Caco-2 (cell line): ENCODE measurements around the gene GPR68. TPM values are rescaled to one million over a fixed set of nuclear protein-coding genes. Genes with fewer than 3 reads are reported as not detected.

Source experiments
- BruUV-seq: library from RNA; stranded (reverse); fragments of 400-500 nt; replicated peaks from 2 replicates; lab custom pipeline; 2021; lab: Mats Ljungman, UMichigan
- CTCF ChIA-PET: fragments of 300-600 bp; sonication (Branson Sonifier 250); formaldehyde crosslinking; loops from one replicate; lab custom pipeline; 2022; ENCODE audit warnings: antibody characterized with exemption; lab: Charles Lee
- POLR2A ChIA-PET: fragments of 300-600 bp; sonication (Branson Sonifier 250); formaldehyde crosslinking; loops from one replicate; lab custom pipeline; 2022; ENCODE audit warnings: antibody characterized with exemption; lab: Charles Lee
- DNase-seq, 2 experiments: peaks; one replicate each; pipeline versions ENCODE4 v3.0.0 to v3.0.0-alpha.2; 2020 to 2022
- H3K27me3 ChIP-seq: replicated peaks from 2 replicates; pipeline ENCODE4 v1.6.0; 2011; ENCODE audit warnings: low read length; ENCODE audit not compliant: control insufficient read depth, insufficient read depth
- H3K36me3 ChIP-seq: 2 replicates; pipeline ENCODE4 v1.5.1; 2011; ENCODE audit warnings: low read length; ENCODE audit not compliant: control insufficient read depth, insufficient read depth
- H3K4me1 ChIP-seq: fragments of 250-450 bp; sonication (Bioruptor Pico); 2 replicates; pipeline ENCODE4 v1.5.1; 2020; ENCODE audit warnings: mild to moderate bottlenecking
- H3K4me3 ChIP-seq: 2 replicates; pipeline ENCODE4 v1.5.1; 2011; ENCODE audit warnings: low read depth, mild to moderate bottlenecking, control low read depth, low read length
- H3K9me3 ChIP-seq: fragments of 250-450 bp; sonication (Bioruptor Pico); 2 replicates; pipeline ENCODE4 v1.5.1; 2020; ENCODE audit warnings: mild to moderate bottlenecking, moderate library complexity
- H3K27ac Mint-ChIP-seq: one replicate; pipeline ENCODE4 v1.8.0; 2022; ENCODE audit warnings: mixed read lengths; ENCODE audit not compliant: unreplicated experiment
- H3K27me3 Mint-ChIP-seq: one replicate; pipeline ENCODE4 v1.8.0; 2022; ENCODE audit warnings: mixed read lengths; ENCODE audit not compliant: insufficient read depth, unreplicated experiment
- H3K36me3 Mint-ChIP-seq: one replicate; pipeline ENCODE4 v1.8.0; 2022; ENCODE audit warnings: mild to moderate bottlenecking, mixed read lengths; ENCODE audit not compliant: insufficient read depth, unreplicated experiment
- H3K4me1 Mint-ChIP-seq: one replicate; pipeline ENCODE4 v1.8.0; 2022; ENCODE audit warnings: low read depth, mixed read lengths; ENCODE audit not compliant: unreplicated experiment
- H3K4me3 Mint-ChIP-seq: one replicate; pipeline ENCODE4 v1.8.0; 2022; ENCODE audit warnings: mild to moderate bottlenecking, moderate library complexity, mixed read lengths; ENCODE audit not compliant: unreplicated experiment
- H3K9me3 Mint-ChIP-seq: one replicate; pipeline ENCODE4 v1.8.0; 2022; ENCODE audit warnings: mixed read lengths; ENCODE audit not compliant: unreplicated experiment
- CTCF ChIP-seq, 2 experiments: fragments of 200-600 bp in 1 of 2; IDR thresholded peaks; 1 replicate in 1 of 2; 2 replicates in 1 of 2; pipeline versions ENCODE4 v1.5.1 to v1.8.0; 2011 to 2022; ENCODE audit warnings: antibody characterized with exemption in 1 of 2, control low read depth in 1 of 2, inconsistent platforms in 1 of 2, low read depth in 1 of 2, low read length in 1 of 2, mild to moderate bottlenecking in 1 of 2, moderate library complexity in 1 of 2; ENCODE audit not compliant: insufficient read depth in 1 of 2, severe bottlenecking in 1 of 2, unreplicated experiment in 1 of 2
- intact Hi-C: fragments of 100-400 bp; cut with micrococcal nuclease; formaldehyde crosslinking; loops from one replicate; pipeline ENCODE4 v1.10.0; 2022; ENCODE audit not compliant: unreplicated experiment
- total RNA-seq: library from RNA; stranded (reverse); gene quantifications from 2 replicates; pipeline ENCODE4 v1.2.3, GENCODE V29; 2022

Gene GPR68
- total RNA-seq, 1 experiment from 2014 or later = 0.14 TPM

GRCh38 chr14:91197631-91198030 lies 46.9 kb downstream of the GPR68 start:
- Histone ChIP-seq H3K4me3 (no peak overlapping the region), H3K36me3 (no peaks in the 10 kb centered on the region), H3K27me3 (no peaks in the 10 kb centered on the region), H3K9me3 (no peaks in the 10 kb centered on the region), H3K4me1 (no peaks in the 10 kb centered on the region)
- DNase-seq = no peak
- no peaks in the 10 kb centered on the region for H3K4me1 Mint-ChIP-seq
- no peak overlapping the region for H3K4me3 Mint-ChIP-seq
- intact Hi-C loops = no loop called here
- H3K36me3 Mint-ChIP-seq = peaks cover 48% of the 10 kb centered on the region
- H3K9me3 Mint-ChIP-seq = peaks cover 9% of the 10 kb centered on the region
- CTCF ChIA-PET = no interaction called here
- no peaks in the 10 kb centered on the region for H3K27me3 Mint-ChIP-seq
- TF ChIP-seq CTCF (IDR thresholded peaks at IDR 0.05; ENCODE audit: insufficient read depth in 1 of 2, low read depth in 1 of 2, low read length in 1 of 2, severe bottlenecking in 1 of 2, unreplicated experiment in 1 of 2) = no peak
- POLR2A ChIA-PET = no interaction called here
- H3K27ac Mint-ChIP-seq = no peak overlapping the region
- no TSS peak for BruUV-seq

GRCh38 chr14:91195881-91196280 lies 48.6 kb downstream of the GPR68 start:
- ChIA-PET POLR2A (no interaction called here), CTCF (interaction anchor here (0.6 kb wide), 1 partner anchor 57 kb away, joined by 3 read pairs; no protein-coding TSS in a partner anchor)
- BruUV-seq = no TSS peak
- no peaks in the 10 kb centered on the region for H3K4me1 Mint-ChIP-seq
- no peak for DNase-seq
- TF ChIP-seq CTCF (IDR thresholded peaks at IDR 0.05; ENCODE audit: insufficient read depth in 1 of 2, low read depth in 1 of 2, low read length in 1 of 2, severe bottlenecking in 1 of 2, unreplicated experiment in 1 of 2) = no peak
- Histone ChIP-seq H3K27me3 (no peaks in the 10 kb centered on the region), H3K4me1 (no peaks in the 10 kb centered on the region), H3K9me3 (no peaks in the 10 kb centered on the region), H3K36me3 (no peaks in the 10 kb centered on the region), H3K4me3 (no peak overlapping the region)
- no peak overlapping the region for H3K4me3 Mint-ChIP-seq
- H3K27ac Mint-ChIP-seq = no peak overlapping the region
- intact Hi-C loops = no loop called here
- H3K9me3 Mint-ChIP-seq = peaks cover 7% of the 10 kb centered on the region
- peaks cover 60% of the 10 kb centered on the region for H3K36me3 Mint-ChIP-seq
- no peaks in the 10 kb centered on the region for H3K27me3 Mint-ChIP-seq

GRCh38 chr14:91193069-91193468 lies 51.4 kb downstream of the GPR68 start:
- no TSS peak for BruUV-seq
- H3K36me3 ChIP-seq = no peaks in the 10 kb centered on the region; the same call in 1 of the 2 replicates
- H3K9me3 ChIP-seq = no peaks in the 10 kb centered on the region
- no peak for DNase-seq
- intact Hi-C loops = no loop called here
- Mint-ChIP-seq H3K4me1 (no peaks in the 10 kb centered on the region), H3K27me3 (no peaks in the 10 kb centered on the region), H3K9me3 (no peaks in the 10 kb centered on the region), H3K36me3 (peaks cover 48% of the 10 kb centered on the region), H3K27ac (no peak overlapping the region), H3K4me3 (no peak overlapping the region)
- H3K4me1 ChIP-seq = no peaks in the 10 kb centered on the region
- CTCF ChIA-PET = no interaction called here
- H3K4me3 ChIP-seq = no peak overlapping the region
- no peaks in the 10 kb centered on the region for H3K27me3 ChIP-seq
- POLR2A ChIA-PET = no interaction called here
- TF ChIP-seq CTCF (IDR thresholded peaks at IDR 0.05; ENCODE audit: insufficient read depth in 1 of 2, low read depth in 1 of 2, low read length in 1 of 2, severe bottlenecking in 1 of 2, unreplicated experiment in 1 of 2) = no peak
